ENCODE measurements around the gene FOXL1. TPM values are rescaled to one million over a fixed set of nuclear protein-coding genes. Genes with fewer than 3 reads are reported as not detected.

FOXL1 gene
- total RNA-seq, 1 donor from 2014 or later, result 1.1 TPM

DNA sequence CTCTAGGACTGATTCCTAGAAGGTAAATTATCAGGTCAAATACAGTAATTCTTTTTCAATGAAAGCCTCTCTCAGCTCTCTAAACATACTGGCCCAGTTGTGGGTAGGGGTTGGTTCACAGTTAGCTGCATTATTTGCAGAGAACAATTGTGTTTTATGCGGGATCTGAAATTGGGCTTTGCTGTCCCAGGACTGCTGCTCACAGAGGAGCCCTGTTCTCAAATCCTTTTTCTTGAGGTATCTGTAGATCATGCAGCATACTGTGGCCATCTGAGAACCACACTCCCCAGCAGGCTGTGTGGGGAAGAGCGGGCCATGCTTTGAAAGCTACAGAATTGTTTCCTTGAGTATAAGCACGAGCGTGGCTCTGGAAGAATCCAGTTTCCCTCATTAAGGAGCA, 40.9 kb upstream of the FOXL1 start:
- Histone ChIP-seq H3K4me3 (ENCODE audit: low read depth, low read length) (no peak overlapping the region), H3K27me3 (ENCODE audit: control insufficient read depth, insufficient read depth, low read length) (no peaks in the 10 kb centered on the region), H3K36me3 (ENCODE audit: control insufficient read depth, insufficient read depth, low read length) (peaks cover 23% of the 10 kb centered on the region)
- DNase-seq (ENCODE audit: low read depth) (no peak), FAIRE-seq (no peak)
- TF ChIP-seq CTCF (IDR thresholded peaks at IDR 0.05; ENCODE audit: insufficient read depth, low read length, severe bottlenecking), result no peak

DNA sequence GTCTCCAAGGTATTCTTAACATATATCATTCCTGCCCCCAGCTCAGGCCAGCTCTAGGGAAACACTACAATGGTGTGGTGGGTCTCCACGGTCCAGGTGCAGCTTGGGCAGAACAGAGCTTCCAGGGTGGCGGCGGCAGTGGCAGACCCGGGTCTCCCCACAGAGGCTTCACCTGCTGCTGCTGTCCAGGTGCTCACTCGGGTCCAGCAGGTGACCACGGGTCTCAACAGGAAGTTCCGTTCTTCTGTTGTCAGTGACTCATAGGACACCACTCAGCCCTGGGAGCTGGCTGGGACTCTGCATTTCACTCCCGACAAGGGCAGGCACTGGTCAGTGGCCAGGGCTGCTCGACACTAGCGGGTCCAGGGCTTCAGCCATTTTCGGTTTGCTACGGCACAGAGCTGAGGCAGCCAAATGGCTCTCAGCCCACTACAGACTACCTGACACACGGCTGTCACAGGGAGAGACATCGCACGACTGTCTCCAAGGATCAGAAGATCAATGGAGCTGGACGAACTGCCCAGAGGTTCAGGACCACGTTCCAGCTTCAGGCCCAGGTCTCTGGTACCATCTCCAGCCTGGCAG, 40.1 kb upstream of the FOXL1 start:
- no peaks in the 10 kb centered on the region for H3K27me3 ChIP-seq (ENCODE audit: control insufficient read depth, insufficient read depth, low read length)
- peaks cover 24% of the 10 kb centered on the region for H3K36me3 ChIP-seq (ENCODE audit: control insufficient read depth, insufficient read depth, low read length)

GRCh38 chr16:86540894-86541293, 37.5 kb upstream of the FOXL1 start:
- Histone ChIP-seq H3K4me3 (ENCODE audit: low read depth, low read length) (no peak overlapping the region), H3K36me3 (ENCODE audit: control insufficient read depth, insufficient read depth, low read length) (peaks cover 28% of the 10 kb centered on the region), H3K27me3 (ENCODE audit: control insufficient read depth, insufficient read depth, low read length) (no peaks in the 10 kb centered on the region)
- FAIRE-seq (no peak), DNase-seq (ENCODE audit: low read depth) (no peak)
- no peak for TF ChIP-seq CTCF (IDR thresholded peaks at IDR 0.05; ENCODE audit: insufficient read depth, low read length, severe bottlenecking)

More for the DNA sequence above, 40.1 kb upstream of the FOXL1 start:
- no peak overlapping the region for H3K4me3 ChIP-seq (ENCODE audit: low read depth, low read length)
- DNase-seq (ENCODE audit: low read depth) (no peak), FAIRE-seq (no peak)
- TF ChIP-seq CTCF (IDR thresholded peaks at IDR 0.05; ENCODE audit: insufficient read depth, low read length, severe bottlenecking), result no peak

- no peak for TF ChIP-seq CTCF (IDR thresholded peaks at IDR 0.05; ENCODE audit: insufficient read depth, low read length, severe bottlenecking)
- Histone ChIP-seq H3K36me3 (ENCODE audit: control insufficient read depth, insufficient read depth, low read length) (peaks cover 30% of the 10 kb centered on the region), H3K4me3 (ENCODE audit: low read depth, low read length) (no peak overlapping the region), H3K27me3 (ENCODE audit: control insufficient read depth, insufficient read depth, low read length) (no peaks in the 10 kb centered on the region)
- DNase-seq (ENCODE audit: low read depth) (no peak), FAIRE-seq (no peak)
These were observed 36.8 kb upstream of the FOXL1 start for GRCh38 chr16:86541560-86541959.

DNA sequence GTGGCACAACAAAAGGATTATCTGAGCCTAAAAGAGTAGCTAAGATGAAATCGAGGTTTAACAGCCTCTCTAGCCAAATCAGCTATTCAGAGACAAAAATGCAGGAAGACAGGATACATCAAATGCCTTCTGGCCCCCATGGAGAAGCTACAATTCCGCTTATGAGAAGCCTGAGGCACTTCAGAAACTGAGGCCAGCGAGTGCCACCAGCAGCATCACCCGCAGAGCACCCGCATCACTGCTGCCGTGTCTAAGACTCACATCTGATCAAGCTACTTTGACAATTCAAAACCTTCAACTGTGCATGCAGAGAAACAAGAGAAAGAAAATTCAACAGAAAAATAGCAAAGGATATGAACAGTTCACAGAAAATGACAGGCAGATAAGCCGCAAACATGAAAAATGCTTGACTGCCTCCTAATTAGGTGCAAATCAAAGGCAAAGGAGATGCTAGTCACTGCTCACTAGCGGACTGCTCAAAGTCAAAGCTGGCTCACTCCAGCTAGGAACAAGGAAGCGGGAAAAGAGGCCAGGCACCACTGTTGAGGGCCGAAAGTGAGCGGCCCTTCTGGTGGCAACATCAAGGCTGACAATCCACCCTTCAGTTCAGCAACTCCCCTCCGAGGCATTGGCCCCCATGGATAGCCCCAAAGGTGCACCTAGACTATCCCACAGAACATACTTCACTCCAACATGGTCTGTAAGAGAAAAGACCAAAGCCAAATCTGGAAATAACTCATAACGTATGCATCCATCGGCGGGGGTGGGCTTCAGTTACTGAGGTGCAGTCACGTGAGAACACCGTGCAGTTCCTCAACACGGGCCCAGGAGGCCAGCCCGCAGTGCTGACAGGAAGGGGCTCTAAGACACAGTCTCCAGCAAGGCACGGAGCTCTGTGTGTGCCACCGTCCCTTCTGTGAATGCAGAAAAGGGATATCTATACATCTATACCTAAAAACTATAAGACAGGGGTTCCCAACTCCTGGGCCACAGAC, 35.3 kb upstream of the FOXL1 start:
- FAIRE-seq (no peak), DNase-seq (ENCODE audit: low read depth) (no peak)
- no peak overlapping the region for H3K4me3 ChIP-seq (ENCODE audit: low read depth, low read length)
- TF ChIP-seq CTCF (IDR thresholded peaks at IDR 0.05; ENCODE audit: insufficient read depth, low read length, severe bottlenecking), result no peak
- peaks cover 31% of the 10 kb centered on the region for H3K36me3 ChIP-seq (ENCODE audit: control insufficient read depth, insufficient read depth, low read length)
- H3K27me3 ChIP-seq (ENCODE audit: control insufficient read depth, insufficient read depth, low read length), result no peaks in the 10 kb centered on the region
